GM23338 (cell line): ENCODE data around the gene CACNA1C. TPM values are rescaled to one million over a fixed set of nuclear protein-coding genes. Genes with fewer than 3 reads are reported as not detected.

Source experiments
- ATAC-seq: fragments of 200-7000 bp; cut with Tn5 transposase; 3 replicates; pipeline ENCODE4 v1.9.1; 2020
- DNase-seq: peaks from one replicate; pipeline ENCODE4 v3.0.0-alpha.2; 2015; ENCODE audit warnings: low spot score
- H2AFZ ChIP-seq: fragments of 200-600 bp; sonication (generic); 2 replicates; pipeline ENCODE4 v1.8.0; 2016; ENCODE audit warnings: antibody characterized with exemption, mild to moderate bottlenecking, moderate library complexity
- H3F3A ChIP-seq: fragments of 200-600 bp; sonication (generic); replicated peaks from 2 replicates; pipeline ENCODE4 v1.8.0; 2017; ENCODE audit warnings: antibody characterized with exemption, mixed run types, low read depth
- H3K27ac ChIP-seq: fragments of 200-600 bp; sonication (generic); 2 replicates; pipeline ENCODE4 v1.6.1; 2016; ENCODE audit warnings: low read depth
- H3K27me3 ChIP-seq: fragments of 200-600 bp; sonication (generic); 2 replicates; pipeline ENCODE4 v1.8.0; 2016; ENCODE audit warnings: mild to moderate bottlenecking, mixed run types, moderate library complexity; ENCODE audit not compliant: insufficient read depth
- H3K36me3 ChIP-seq: fragments of 200-600 bp; sonication (generic); 2 replicates; pipeline ENCODE4 v1.8.0; 2016; ENCODE audit warnings: mild to moderate bottlenecking; ENCODE audit not compliant: insufficient read depth
- H3K4me1 ChIP-seq: fragments of 200-600 bp; sonication (generic); 2 replicates; pipeline ENCODE4 v1.8.0; 2016; ENCODE audit warnings: mild to moderate bottlenecking, moderate library complexity; ENCODE audit not compliant: insufficient read depth
- H3K4me2 ChIP-seq: fragments of 200-600 bp; sonication (generic); 2 replicates; pipeline ENCODE4 v1.7.1; 2017; ENCODE audit warnings: mixed run types
- H3K4me3 ChIP-seq: fragments of 200-600 bp; sonication (generic); 2 replicates; pipeline ENCODE4 v1.6.1; 2016; ENCODE audit warnings: mixed run types
- H3K79me2 ChIP-seq: fragments of 200-600 bp; sonication (generic); replicated peaks from 2 replicates; pipeline ENCODE4 v1.8.0; 2017; ENCODE audit warnings: mild to moderate bottlenecking; ENCODE audit not compliant: insufficient read depth
- H3K9me2 ChIP-seq: fragments of 200-600 bp; sonication (generic); 2 replicates; pipeline ENCODE4 v1.8.0; 2017; ENCODE audit not compliant: insufficient read depth
- H4K20me1 ChIP-seq: fragments of 200-600 bp; sonication (generic); replicated peaks from 2 replicates; pipeline ENCODE4 v1.8.0; 2017; ENCODE audit warnings: mild to moderate bottlenecking; ENCODE audit not compliant: insufficient read depth
- H3K27ac Mint-ChIP-seq: 2 replicates; pipeline ENCODE4 v1.8.0; 2020; ENCODE audit warnings: inconsistent platforms, mild to moderate bottlenecking, moderate library complexity, mixed read lengths
- H3K27me3 Mint-ChIP-seq: 3 replicates; pipeline ENCODE4 v1.8.0; 2022; ENCODE audit warnings: low read depth, mild to moderate bottlenecking, moderate library complexity, mixed read lengths, inconsistent platforms; ENCODE audit not compliant: insufficient read depth, poor library complexity
- H3K36me3 Mint-ChIP-seq: 3 replicates; pipeline ENCODE4 v1.8.0; 2021; ENCODE audit warnings: low read depth, mild to moderate bottlenecking, inconsistent platforms, moderate library complexity, mixed read lengths
- H3K4me1 Mint-ChIP-seq: 3 replicates; pipeline ENCODE4 v1.8.0; 2020; ENCODE audit warnings: mild to moderate bottlenecking, inconsistent platforms, mixed read lengths
- H3K4me3 Mint-ChIP-seq: 3 replicates; pipeline ENCODE4 v1.8.0; 2021; ENCODE audit warnings: moderate library complexity, mild to moderate bottlenecking, inconsistent platforms, mixed read lengths
- H3K9me3 Mint-ChIP-seq: 3 replicates; pipeline ENCODE4 v1.8.0; 2020; ENCODE audit warnings: moderate library complexity, mild to moderate bottlenecking, inconsistent platforms, mixed read lengths
- EZH2 ChIP-seq: fragments of 200-600 bp; sonication (generic); IDR thresholded peaks from one replicate; pipeline ENCODE4 v1.8.0; 2017; ENCODE audit warnings: antibody characterized with exemption, mild to moderate bottlenecking, low read depth; ENCODE audit not compliant: unreplicated experiment
- EZH2phosphoT487 ChIP-seq: fragments of 200-600 bp; sonication (generic); IDR thresholded peaks from one replicate; pipeline ENCODE4 v1.8.1; 2018; ENCODE audit warnings: antibody characterized with exemption; ENCODE audit not compliant: unreplicated experiment
- JUNB ChIP-seq: IDR thresholded peaks from one replicate; pipeline ENCODE4 v1.6.1; 2016; ENCODE audit warnings: antibody characterized with exemption; ENCODE audit not compliant: unreplicated experiment
- NANOG ChIP-seq: IDR thresholded peaks from 2 replicates; pipeline ENCODE4 v1.6.1; 2016; ENCODE audit warnings: antibody characterized with exemption, borderline replicate concordance
- POLR2AphosphoS5 ChIP-seq: IDR thresholded peaks from 2 replicates; pipeline ENCODE4 v1.6.1; 2016; ENCODE audit warnings: antibody characterized with exemption, low read depth
- ZNF331 ChIP-seq: fragments of 250-450 bp; sonication (Bioruptor Pico); IDR thresholded peaks from 2 replicates; pipeline ENCODE4 v1.5.0; 2020; ENCODE audit warnings: low read depth, mild to moderate bottlenecking, moderate library complexity
- polyA plus RNA-seq: library from polyadenylated mRNA; unstranded; fragments of >200 nt; fragmentation: Nextera tagmentation; extraction: Ambion mirVana; gene quantifications from 2 replicates; pipeline ENCODE4 v1.2.1, GENCODE V29; 2016
- total RNA-seq: library from RNA; depleted of rRNA; stranded (reverse); fragments of >200 nt; shearing (Covaris generic); gene quantifications from 2 replicates; pipeline ENCODE4 v1.2.3, GENCODE V29; 2014
- TF ChIP-seq, protein P1 (sequence below): IDR thresholded peaks from 2 replicates; pipeline ENCODE4 v1.6.1; 2016; ENCODE audit warnings: antibody characterized with exemption
- TF ChIP-seq, protein P2 (sequence below): IDR thresholded peaks from one replicate; pipeline ENCODE4 v1.6.1; 2018; ENCODE audit warnings: antibody characterized with exemption; ENCODE audit not compliant: unreplicated experiment

CACNA1C gene
- total and polyA plus RNA-seq, 2 experiments from 2014 or later: 0.78 to 2.1 TPM

DNA sequence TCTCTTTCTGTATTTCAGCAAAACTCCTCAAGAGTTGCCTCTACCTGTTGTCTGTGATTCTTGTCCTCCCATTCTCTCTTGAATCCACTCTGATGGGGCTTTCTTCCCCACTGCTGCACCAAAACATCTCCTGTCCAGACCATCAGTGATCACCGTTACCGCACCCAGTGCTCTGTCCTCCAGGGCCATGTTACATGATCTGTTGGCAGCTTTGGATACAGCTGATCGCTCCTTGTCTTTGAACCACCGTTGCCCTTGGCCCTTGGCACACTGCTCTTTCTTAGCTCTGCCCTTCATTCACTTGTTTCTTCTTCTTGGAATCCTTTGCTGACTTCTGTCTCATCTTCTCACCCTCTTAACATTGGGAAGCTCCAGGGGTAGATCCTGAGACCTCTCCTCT, 408.3 kb downstream of the CACNA1C start:
- H3K4me3 Mint-ChIP-seq: no peak overlapping the region
- TF ChIP-seq NANOG: no peak
- no peak for TF ChIP-seq ZNF331
- TF ChIP-seq EZH2: no peak
- Histone ChIP-seq H3K79me2 (no peaks in the 10 kb centered on the region), H3F3A (no peaks in the 10 kb centered on the region), H3K27ac (no peak overlapping the region), H3K4me2 (no peak overlapping the region), H3K9me2 (no peaks in the 10 kb centered on the region), H3K4me3 (no peak overlapping the region), H3K36me3 (no peaks in the 10 kb centered on the region), H3K4me1 (no peaks in the 10 kb centered on the region), H3K27me3 (no peaks in the 10 kb centered on the region), H4K20me1 (no peaks in the 10 kb centered on the region), H2AFZ (no peak overlapping the region)
- no peak for DNase-seq
- ATAC-seq: no peak
- H3K27ac Mint-ChIP-seq: no peak overlapping the region
- no peaks in the 10 kb centered on the region for H3K27me3 Mint-ChIP-seq
- H3K4me1 Mint-ChIP-seq: peaks cover 6% of the 10 kb centered on the region; the same call in 2 of the 3 replicates
- no peaks in the 10 kb centered on the region for H3K9me3 Mint-ChIP-seq
- no peaks in the 10 kb centered on the region for H3K36me3 Mint-ChIP-seq

DNA sequence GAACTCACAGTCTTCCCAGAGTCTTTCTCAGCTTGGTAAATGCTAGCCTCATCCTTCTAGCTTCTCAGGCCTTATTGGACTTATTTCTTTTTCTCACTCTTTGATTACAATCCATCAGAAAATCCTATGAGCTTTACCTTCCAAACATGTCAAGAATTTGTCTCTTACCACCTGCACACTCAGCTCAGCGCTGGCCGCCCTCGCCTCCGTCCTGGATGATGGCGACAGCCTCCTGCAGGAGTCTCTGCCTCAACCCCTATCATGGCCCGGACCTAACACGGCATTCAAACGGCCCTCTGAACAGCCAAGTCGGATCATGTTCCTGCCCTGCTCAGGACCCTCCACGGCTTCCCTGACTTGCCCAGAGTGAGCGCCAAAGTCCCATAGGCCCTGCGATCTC, 408.9 kb downstream of the CACNA1C start:
- Mint-ChIP-seq H3K4me3 (no peak overlapping the region), H3K9me3 (no peaks in the 10 kb centered on the region), H3K36me3 (no peaks in the 10 kb centered on the region), H3K4me1 (peaks cover 6% of the 10 kb centered on the region; the same call in 2 of the 3 replicates), H3K27me3 (no peaks in the 10 kb centered on the region), H3K27ac (no peak overlapping the region)
- no peak overlapping the region for H2AFZ ChIP-seq
- no peak for TF ChIP-seq NANOG
- no peak for TF ChIP-seq POLR2AphosphoS5
- no peak for TF ChIP-seq ZNF331
- TF ChIP-seq, protein P1, sequence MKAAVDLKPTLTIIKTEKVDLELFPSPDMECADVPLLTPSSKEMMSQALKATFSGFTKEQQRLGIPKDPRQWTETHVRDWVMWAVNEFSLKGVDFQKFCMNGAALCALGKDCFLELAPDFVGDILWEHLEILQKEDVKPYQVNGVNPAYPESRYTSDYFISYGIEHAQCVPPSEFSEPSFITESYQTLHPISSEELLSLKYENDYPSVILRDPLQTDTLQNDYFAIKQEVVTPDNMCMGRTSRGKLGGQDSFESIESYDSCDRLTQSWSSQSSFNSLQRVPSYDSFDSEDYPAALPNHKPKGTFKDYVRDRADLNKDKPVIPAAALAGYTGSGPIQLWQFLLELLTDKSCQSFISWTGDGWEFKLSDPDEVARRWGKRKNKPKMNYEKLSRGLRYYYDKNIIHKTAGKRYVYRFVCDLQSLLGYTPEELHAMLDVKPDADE: no peak
- TF ChIP-seq EZH2phosphoT487: no peak
- TF ChIP-seq JUNB: no peak
- TF ChIP-seq, protein P2, sequence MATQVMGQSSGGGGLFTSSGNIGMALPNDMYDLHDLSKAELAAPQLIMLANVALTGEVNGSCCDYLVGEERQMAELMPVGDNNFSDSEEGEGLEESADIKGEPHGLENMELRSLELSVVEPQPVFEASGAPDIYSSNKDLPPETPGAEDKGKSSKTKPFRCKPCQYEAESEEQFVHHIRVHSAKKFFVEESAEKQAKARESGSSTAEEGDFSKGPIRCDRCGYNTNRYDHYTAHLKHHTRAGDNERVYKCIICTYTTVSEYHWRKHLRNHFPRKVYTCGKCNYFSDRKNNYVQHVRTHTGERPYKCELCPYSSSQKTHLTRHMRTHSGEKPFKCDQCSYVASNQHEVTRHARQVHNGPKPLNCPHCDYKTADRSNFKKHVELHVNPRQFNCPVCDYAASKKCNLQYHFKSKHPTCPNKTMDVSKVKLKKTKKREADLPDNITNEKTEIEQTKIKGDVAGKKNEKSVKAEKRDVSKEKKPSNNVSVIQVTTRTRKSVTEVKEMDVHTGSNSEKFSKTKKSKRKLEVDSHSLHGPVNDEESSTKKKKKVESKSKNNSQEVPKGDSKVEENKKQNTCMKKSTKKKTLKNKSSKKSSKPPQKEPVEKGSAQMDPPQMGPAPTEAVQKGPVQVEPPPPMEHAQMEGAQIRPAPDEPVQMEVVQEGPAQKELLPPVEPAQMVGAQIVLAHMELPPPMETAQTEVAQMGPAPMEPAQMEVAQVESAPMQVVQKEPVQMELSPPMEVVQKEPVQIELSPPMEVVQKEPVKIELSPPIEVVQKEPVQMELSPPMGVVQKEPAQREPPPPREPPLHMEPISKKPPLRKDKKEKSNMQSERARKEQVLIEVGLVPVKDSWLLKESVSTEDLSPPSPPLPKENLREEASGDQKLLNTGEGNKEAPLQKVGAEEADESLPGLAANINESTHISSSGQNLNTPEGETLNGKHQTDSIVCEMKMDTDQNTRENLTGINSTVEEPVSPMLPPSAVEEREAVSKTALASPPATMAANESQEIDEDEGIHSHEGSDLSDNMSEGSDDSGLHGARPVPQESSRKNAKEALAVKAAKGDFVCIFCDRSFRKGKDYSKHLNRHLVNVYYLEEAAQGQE: no peak
- H3K79me2 ChIP-seq: no peaks in the 10 kb centered on the region
- no peak overlapping the region for H3K27ac ChIP-seq
- no peak for DNase-seq
- no peaks in the 10 kb centered on the region for H3K9me2 ChIP-seq
- ATAC-seq: no peak
- no peak overlapping the region for H3K4me3 ChIP-seq
- H3F3A ChIP-seq: no peaks in the 10 kb centered on the region
- H3K4me1 ChIP-seq: no peaks in the 10 kb centered on the region
- H4K20me1 ChIP-seq: no peaks in the 10 kb centered on the region
- H3K36me3 ChIP-seq: no peaks in the 10 kb centered on the region
- no peaks in the 10 kb centered on the region for H3K27me3 ChIP-seq
- no peak overlapping the region for H3K4me2 ChIP-seq
